IPS-15b (cell line): Measurements from ENCODE around the gene LEMD2.

Experiments
- H3K27me3 ChIP-seq: one replicate; pipeline ENCODE4 v1.6.1; 2013; ENCODE audit warnings: low read length; ENCODE audit not compliant: control insufficient read depth, insufficient read depth
- H3K36me3 ChIP-seq: one replicate; pipeline ENCODE4 v1.6.1; 2013; ENCODE audit warnings: low read length; ENCODE audit not compliant: control insufficient read depth, insufficient read depth
- H3K4me1 ChIP-seq: one replicate; pipeline ENCODE4 v1.6.1; 2013; ENCODE audit warnings: mild to moderate bottlenecking, low read length; ENCODE audit not compliant: control insufficient read depth, insufficient read depth
- H3K4me3 ChIP-seq: one replicate; pipeline ENCODE4 v1.5.1; 2013; ENCODE audit warnings: low read depth, low read length
- H3K9ac ChIP-seq: one replicate; pipeline ENCODE4 v1.6.1; 2013; ENCODE audit warnings: low read depth, mild to moderate bottlenecking, low read length
- H3K9me3 ChIP-seq: one replicate; pipeline ENCODE4 v1.6.1; 2013; ENCODE audit warnings: mild to moderate bottlenecking, low read length; ENCODE audit not compliant: control insufficient read depth, insufficient read depth

The LEMD2 gene

DNA sequence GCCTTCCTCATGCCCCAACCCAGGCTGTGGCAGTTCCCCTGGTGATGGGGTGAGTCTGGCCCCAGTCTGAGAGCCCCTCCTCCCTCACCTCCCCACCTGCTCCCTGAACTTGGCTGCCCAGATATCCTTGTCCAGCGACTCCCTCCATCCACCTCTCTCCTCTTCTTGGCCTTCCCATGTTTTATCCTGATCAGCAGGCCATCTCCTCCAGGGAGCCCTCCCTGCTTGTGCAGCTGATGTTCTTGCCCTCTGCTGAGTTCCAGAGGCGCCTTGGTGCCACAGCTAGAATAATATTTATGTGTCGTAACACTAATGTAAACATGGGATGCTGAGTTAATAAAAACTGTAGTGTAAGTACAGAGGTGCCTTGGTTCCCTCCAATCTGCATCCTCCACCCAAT lies 31.8 kb downstream of the LEMD2 start:
- Histone ChIP-seq H3K9ac (no peak overlapping the region), H3K36me3 (no peaks in the 10 kb centered on the region), H3K4me3 (no peak overlapping the region), H3K9me3 (no peaks in the 10 kb centered on the region), H3K4me1 (no peaks in the 10 kb centered on the region), H3K27me3 (no peaks in the 10 kb centered on the region)

DNA sequence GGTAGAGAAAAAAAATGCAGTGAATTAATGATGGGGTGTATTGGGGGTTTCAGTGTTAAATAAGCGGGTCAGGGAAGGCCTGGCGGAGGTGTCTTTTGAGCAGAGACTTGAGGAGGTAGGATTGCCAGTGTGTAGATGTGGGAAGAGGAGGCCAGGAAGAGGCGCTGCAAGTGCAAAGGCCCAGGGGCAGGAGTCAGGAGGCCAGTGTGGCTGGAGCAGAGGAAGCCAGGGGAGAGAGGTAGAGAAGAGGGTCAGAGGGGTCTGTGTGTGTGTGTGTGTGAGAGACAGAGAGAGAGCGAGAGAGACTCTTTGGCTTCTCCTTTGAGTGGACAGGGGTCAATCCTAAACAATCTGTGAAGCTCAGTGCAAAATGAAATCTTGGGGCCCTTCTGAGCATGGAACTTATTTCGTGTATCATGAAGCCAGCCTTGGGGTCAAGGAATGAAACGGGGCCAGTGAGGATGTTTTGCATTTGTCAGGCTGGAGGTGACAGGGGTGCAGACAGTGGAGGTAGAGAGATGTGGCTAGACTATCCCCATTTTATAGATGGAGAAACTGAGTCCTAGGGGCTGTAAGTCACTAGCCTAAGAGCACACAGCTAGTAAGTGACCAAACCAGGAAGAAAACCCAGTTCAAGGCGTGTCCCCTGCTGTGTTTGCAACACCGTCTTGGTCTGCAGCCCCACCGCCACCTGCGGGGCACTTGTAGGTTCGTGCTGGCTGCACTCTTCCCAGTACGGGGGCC lies 32.5 kb downstream of the LEMD2 start:
- Histone ChIP-seq H3K27me3 (no peaks in the 10 kb centered on the region), H3K36me3 (no peaks in the 10 kb centered on the region), H3K9ac (no peak overlapping the region), H3K4me3 (no peak overlapping the region), H3K4me1 (no peaks in the 10 kb centered on the region), H3K9me3 (no peaks in the 10 kb centered on the region)

DNA sequence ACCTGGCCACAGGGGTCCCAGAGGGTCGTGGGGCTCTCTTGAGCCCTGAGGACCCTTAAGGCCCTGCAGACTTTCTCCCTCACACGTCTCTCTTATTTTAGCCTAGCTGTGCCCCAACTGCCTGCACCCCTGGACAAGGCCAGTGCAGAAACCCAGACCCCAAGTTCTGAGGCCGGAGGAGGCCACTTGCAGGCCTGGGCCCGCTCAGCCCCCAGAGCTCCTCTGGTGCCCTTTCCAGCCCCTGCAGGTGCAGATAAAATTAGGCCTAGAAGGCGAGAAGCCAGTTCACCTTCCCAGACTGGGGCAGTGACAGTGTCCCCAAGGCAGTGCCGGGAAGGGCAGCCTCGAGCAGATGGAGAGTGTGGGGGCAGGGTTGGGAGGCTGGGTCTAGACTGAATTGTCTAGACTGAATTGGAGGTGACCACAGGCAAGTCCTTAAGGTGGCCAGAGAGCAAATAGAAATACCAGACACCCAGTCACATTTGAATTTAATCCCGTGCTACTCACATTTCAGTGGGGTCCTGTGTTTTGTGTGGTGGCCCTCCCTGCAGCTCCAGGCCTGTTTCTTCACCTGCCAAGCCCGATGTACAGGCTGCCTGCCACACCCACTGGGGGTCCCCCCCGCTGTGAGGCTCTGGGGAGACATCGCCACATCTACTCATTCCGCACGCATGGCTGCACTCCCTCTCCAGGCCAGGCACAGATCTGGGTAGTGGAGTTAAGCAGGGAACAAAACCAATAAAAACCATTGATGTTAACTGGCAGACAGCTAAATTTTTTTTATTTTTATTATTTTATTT lies 33.7 kb downstream of the LEMD2 start:
- no peaks in the 10 kb centered on the region for H3K9me3 ChIP-seq
- no peaks in the 10 kb centered on the region for H3K27me3 ChIP-seq
- H3K4me1 ChIP-seq: no peaks in the 10 kb centered on the region
- no peak overlapping the region for H3K9ac ChIP-seq
- H3K36me3 ChIP-seq: no peaks in the 10 kb centered on the region
- H3K4me3 ChIP-seq: no peak overlapping the region

DNA sequence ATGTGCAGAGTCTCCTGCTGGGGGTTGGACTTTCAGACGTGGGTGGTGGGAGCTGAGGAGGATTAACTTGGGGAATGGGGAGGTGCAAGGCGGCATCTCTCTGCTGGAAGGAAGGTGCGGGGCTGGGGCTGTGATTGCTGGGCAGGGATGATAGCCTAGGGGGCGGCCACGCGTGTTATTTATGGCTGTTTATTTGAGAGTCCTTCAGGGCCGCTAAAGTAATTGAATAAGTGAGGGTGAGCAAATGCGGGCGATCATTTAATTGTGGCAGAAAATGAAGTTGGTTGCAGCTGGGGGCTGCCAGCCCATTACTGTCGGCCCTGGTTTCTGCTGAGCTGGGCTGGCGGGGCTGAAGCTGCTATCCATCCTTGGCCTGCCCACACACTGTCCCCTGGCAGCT lies 34.7 kb downstream of the LEMD2 start:
- Histone ChIP-seq H3K4me3 (no peak overlapping the region), H3K9ac (no peak overlapping the region), H3K36me3 (no peaks in the 10 kb centered on the region), H3K9me3 (no peaks in the 10 kb centered on the region), H3K4me1 (no peaks in the 10 kb centered on the region), H3K27me3 (no peaks in the 10 kb centered on the region)

DNA sequence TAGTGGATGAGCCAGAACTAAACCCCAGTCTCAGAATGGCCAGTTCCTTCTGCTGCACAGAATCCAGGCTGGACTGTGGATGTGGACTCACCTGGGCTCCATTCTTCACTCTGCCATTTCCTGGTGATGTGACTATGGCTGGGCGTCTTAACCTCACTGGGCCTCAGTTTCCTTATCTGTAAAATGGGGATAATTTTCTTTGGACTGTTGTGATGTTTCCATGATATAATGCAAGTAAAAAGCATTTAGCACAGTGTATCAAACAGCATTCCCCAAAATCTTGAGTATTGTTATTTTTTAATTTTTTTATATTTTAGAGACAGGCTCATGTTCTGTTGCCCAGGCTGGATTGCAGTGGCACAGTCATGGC lies 36.3 kb downstream of the LEMD2 start:
- Histone ChIP-seq H3K9ac (no peak overlapping the region), H3K4me1 (no peaks in the 10 kb centered on the region), H3K36me3 (no peaks in the 10 kb centered on the region), H3K27me3 (no peaks in the 10 kb centered on the region), H3K9me3 (no peaks in the 10 kb centered on the region), H3K4me3 (no peak overlapping the region)

DNA sequence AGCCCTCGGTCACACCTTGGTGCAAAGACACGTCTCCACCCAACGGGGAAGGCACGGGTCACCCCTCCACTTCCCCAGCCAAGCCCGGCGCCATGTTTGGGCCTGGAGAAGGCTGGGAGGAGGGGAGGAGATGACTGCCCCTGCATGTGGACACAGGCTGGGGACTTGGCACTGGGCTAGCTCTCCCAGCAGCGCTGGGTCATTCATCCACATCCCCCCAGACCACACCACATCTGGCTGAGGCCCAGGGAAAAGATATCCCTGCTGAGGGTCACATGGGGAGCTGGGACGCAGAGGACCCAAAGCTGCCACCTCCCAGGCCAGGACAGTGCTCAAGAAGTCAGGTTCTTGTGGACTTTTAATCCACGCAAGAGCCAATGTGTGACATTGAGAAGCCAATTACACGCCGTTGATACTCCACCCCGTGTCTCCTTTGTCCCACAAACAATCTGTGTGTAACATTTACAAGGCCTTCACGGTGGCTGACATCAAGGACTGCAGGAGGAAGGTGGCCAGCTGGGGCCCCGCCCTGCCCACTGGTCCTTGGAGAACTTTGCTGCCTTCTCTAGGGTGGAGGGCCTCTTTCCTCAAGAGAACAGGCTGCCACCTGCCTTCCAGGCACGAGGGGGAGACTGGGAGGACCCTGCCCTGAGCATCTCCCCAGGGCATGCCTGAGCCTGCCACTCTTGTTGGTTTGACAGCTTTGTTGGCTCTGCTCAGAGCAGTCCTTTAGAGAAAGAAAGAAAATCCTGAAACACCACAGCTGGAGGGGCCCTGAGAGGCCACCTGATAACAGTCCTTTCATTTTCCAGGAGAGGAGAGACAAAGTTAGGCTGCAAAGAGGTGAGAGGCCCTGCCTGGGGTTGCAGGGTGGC lies 36.9 kb downstream of the LEMD2 start:
- no peak overlapping the region for H3K4me3 ChIP-seq
- no peaks in the 10 kb centered on the region for H3K27me3 ChIP-seq
- no peaks in the 10 kb centered on the region for H3K9me3 ChIP-seq
- H3K36me3 ChIP-seq: no peaks in the 10 kb centered on the region
- no peak overlapping the region for H3K9ac ChIP-seq
- H3K4me1 ChIP-seq: no peaks in the 10 kb centered on the region

DNA sequence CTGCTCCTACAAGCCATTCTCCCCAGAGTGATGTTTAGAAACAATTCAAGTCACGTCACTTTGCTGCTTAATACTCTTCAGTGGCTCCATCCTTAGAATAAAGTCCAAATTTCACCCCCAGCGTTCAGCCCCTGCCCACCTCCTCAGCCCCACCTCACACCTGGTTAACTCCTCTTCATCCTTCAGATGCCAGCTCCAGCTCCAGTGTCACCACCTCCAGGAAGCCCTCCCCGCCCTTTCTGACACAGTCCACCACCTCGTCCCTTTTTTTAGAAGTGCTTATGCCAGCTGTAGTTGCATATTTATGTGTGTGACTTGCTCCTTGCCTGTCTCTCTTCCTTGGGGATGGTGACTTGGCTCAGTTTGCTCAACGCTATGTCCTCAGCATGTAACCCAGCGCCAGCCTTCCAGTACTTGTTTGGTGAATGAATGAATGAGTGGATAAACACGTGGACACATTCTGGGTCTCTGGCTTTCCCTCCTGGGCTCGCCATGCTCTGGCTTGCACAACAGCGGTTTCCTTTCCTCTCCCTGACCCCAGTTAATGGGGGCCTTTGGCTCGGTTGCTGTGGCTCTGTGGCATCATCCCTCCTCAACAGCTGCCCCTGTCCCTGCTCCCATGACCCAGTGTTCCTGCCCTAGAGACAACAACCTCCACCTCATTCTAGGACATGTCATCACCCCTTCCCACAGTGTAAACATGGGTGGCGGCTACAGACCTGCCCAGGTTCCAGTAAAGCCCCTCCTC lies 38.5 kb downstream of the LEMD2 start:
- no peak overlapping the region for H3K4me3 ChIP-seq
- peaks cover 6% of the 10 kb centered on the region for H3K4me1 ChIP-seq
- H3K36me3 ChIP-seq: no peaks in the 10 kb centered on the region
- H3K27me3 ChIP-seq: no peaks in the 10 kb centered on the region
- H3K9me3 ChIP-seq: no peaks in the 10 kb centered on the region
- H3K9ac ChIP-seq: no peak overlapping the region

DNA sequence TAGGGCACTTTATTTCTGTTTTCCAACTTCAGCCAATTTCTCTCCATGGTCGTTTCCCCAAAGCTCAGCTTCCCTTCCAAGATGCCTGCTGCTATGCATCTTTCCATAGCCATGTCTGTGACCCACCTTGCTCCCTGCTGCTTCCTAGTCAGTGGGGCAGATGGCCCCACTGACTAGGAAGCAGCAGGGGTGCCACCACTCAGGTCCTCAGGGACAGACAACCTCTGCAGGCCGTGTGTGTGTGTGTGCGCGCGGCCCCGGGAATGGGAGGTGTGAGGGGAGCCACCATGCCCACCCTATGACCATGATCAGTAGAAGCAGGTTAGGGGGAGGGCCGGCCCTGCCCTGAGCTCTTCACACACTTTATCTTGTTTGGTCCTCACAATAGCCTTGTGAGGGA lies 39.5 kb downstream of the LEMD2 start:
- Histone ChIP-seq H3K4me1 (peaks cover 7% of the 10 kb centered on the region), H3K9me3 (no peaks in the 10 kb centered on the region), H3K4me3 (no peak overlapping the region), H3K9ac (no peak overlapping the region), H3K27me3 (no peaks in the 10 kb centered on the region), H3K36me3 (no peaks in the 10 kb centered on the region)

DNA sequence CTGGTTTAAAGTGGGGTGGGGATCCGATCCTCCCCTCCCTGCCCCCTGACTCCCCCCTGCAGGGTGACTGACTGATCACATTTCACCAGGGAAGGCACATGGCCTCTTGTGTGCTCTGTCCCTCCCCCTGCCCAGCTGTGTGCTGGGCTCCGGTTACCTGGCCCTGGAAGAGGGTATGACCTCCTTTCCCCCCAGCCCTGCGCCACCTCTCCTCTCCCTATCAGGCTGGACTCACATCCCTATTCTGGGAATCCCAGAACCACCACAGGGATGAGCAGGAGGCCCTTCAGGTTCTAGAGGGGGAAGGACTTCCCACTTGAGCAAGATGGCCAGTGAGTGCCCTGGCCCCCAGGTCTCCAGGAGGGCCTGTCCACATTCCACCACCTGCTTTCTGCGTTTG lies 40.1 kb downstream of the LEMD2 start:
- Histone ChIP-seq H3K27me3 (no peaks in the 10 kb centered on the region), H3K36me3 (no peaks in the 10 kb centered on the region), H3K9me3 (no peaks in the 10 kb centered on the region), H3K4me1 (peaks cover 11% of the 10 kb centered on the region), H3K4me3 (no peak overlapping the region), H3K9ac (no peak overlapping the region)

DNA sequence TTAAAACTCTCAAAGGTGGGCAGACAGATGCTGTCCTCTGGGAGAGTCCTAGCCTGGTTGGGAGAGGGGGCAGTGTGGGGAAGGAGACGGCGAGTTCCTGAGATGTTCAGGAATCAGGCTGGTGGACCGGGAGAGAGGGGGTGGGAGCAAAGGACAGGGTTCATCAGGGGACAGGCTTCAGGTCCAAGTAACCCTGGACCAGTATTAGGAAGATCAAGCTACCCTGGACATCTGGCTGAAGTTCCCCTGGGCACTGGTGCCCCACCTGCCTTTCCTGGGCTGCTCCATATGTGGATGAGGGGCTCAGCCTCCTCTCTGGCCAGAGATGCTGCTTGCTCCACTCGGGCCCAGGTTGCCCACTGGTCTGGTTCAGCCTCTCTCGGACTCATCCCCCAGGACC lies 41.1 kb downstream of the LEMD2 start:
- H3K9ac ChIP-seq: no peak overlapping the region
- H3K4me1 ChIP-seq: peaks cover 11% of the 10 kb centered on the region
- no peaks in the 10 kb centered on the region for H3K27me3 ChIP-seq
- no peaks in the 10 kb centered on the region for H3K36me3 ChIP-seq
- no peaks in the 10 kb centered on the region for H3K9me3 ChIP-seq
- H3K4me3 ChIP-seq: no peak overlapping the region

DNA sequence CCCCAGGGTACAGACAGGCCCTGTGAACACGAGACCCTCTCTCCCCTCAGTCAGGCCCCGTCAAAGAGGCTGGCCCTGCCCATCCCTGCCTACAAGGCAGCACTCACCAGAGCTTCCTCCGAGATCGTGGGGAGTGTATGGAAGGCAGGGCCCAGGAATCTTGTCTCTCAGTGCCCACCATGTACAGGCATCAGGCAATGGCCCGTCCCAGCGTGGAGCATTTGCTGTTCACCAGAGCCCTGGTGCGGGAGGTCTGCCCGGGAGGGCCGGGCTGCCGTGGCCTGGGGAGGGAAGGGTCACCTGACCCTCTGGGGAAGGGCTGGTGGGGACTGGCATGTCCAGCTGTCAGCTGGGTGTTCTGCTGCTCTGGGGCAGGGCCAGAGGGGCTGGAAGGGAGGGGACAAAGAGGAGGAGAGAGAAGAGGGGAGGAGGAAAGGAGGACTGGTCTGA lies 42.3 kb downstream of the LEMD2 start, which contains the start of gene IP6K3:
TSS of gene IP6K3 (minus strand) at position 255 of the 450 bp plus-strand sequence. CDS start 11,429 bp downstream, outside the sequence.
- Histone ChIP-seq H3K4me3 (no peak within 1 kb of the TSS), H3K27me3 (no peaks in the 10 kb centered on the region), H3K4me1 (peaks cover 11% of the 10 kb centered on the region), H3K9ac (no peak within 1 kb of the TSS), H3K36me3 (no peaks in the 10 kb centered on the region), H3K9me3 (no peaks in the 10 kb centered on the region)
